Keratinocyte (primary cell): Measurements from ENCODE around the gene SH3GL3. TPM values are rescaled to one million over a fixed set of nuclear protein-coding genes. Genes with fewer than 3 reads are reported as not detected.

Experiments used
- DNase-seq: peaks from one replicate; pipeline ENCODE4 v3.0.0-alpha.2; 2011; ENCODE audit warnings: low read depth, missing footprints, low spot score
- FAIRE-seq: peaks from 2 replicates; lab custom pipeline; 2011; peaks lifted over from hg19 to GRCh38; lab: Jason Lieb, UNC
- H2AFZ ChIP-seq: 2 replicates; pipeline ENCODE4 v1.6.0; 2012; ENCODE audit warnings: low read length, control low read depth, inconsistent platforms; ENCODE audit not compliant: control insufficient read depth
- H3K27ac ChIP-seq: 2 replicates; pipeline ENCODE4 v1.5.1; 2011; ENCODE audit warnings: low read length; ENCODE audit not compliant: control insufficient read depth, insufficient read depth
- H3K27me3 ChIP-seq: 3 replicates; pipeline ENCODE4 v1.6.0; 2011; ENCODE audit warnings: low read length; ENCODE audit not compliant: control insufficient read depth, insufficient read depth; ENCODE audit errors: extremely low read depth
- H3K36me3 ChIP-seq, 2 experiments: 2 replicates in 1 of 2; 3 replicates in 1 of 2; pipeline ENCODE4 v1.5.1; 2011; ENCODE audit warnings: low read length in 2 of 2, mild to moderate bottlenecking in 1 of 2; ENCODE audit not compliant: control insufficient read depth in 2 of 2, insufficient read depth in 2 of 2; ENCODE audit errors: extremely low read depth in 1 of 2
- H3K4me1 ChIP-seq: 3 replicates; pipeline ENCODE4 v1.5.1; 2011; ENCODE audit warnings: low read length; ENCODE audit not compliant: control insufficient read depth, insufficient read depth; ENCODE audit errors: extremely low read depth
- H3K4me2 ChIP-seq: 3 replicates; pipeline ENCODE4 v1.6.0; 2011; ENCODE audit warnings: low read depth, low read length; ENCODE audit not compliant: control insufficient read depth, insufficient read depth; ENCODE audit errors: extremely low read depth
- H3K4me3 ChIP-seq, 3 experiments: fragments of 200-600 bp in 1 of 3; sonication (generic) in 1 of 3; 2 replicates in 2 of 3; 3 replicates in 1 of 3; pipeline ENCODE4 v1.5.1; 2011 to 2016; ENCODE audit warnings: low read length in 3 of 3, mild to moderate bottlenecking in 3 of 3, control low read depth in 2 of 3, inconsistent platforms in 1 of 3, low read depth in 1 of 3, mixed read lengths in 1 of 3, mixed run types in 1 of 3, moderate library complexity in 1 of 3; ENCODE audit not compliant: control insufficient read depth in 2 of 3, insufficient read depth in 2 of 3; ENCODE audit errors: extremely low read depth in 1 of 3
- H3K79me2 ChIP-seq: 2 replicates; pipeline ENCODE4 v1.6.0; 2012; ENCODE audit warnings: low read length; ENCODE audit not compliant: control insufficient read depth, insufficient read depth
- H3K9ac ChIP-seq: 3 replicates; pipeline ENCODE4 v1.6.0; 2011; ENCODE audit warnings: low read length; ENCODE audit not compliant: control insufficient read depth, insufficient read depth; ENCODE audit errors: extremely low read depth
- H3K9me1 ChIP-seq: 3 replicates; pipeline ENCODE4 v1.6.0; 2011; ENCODE audit warnings: low read length; ENCODE audit not compliant: control insufficient read depth, insufficient read depth; ENCODE audit errors: extremely low read depth
- H3K9me3 ChIP-seq: 2 replicates; pipeline ENCODE4 v1.5.1; 2012; ENCODE audit warnings: low read depth, low read length; ENCODE audit not compliant: control insufficient read depth
- H4K20me1 ChIP-seq: 3 replicates; pipeline ENCODE4 v1.6.0; 2011; ENCODE audit warnings: low read length; ENCODE audit not compliant: control insufficient read depth, insufficient read depth; ENCODE audit errors: extremely low read depth
- EZH2 ChIP-seq: IDR thresholded peaks from one replicate; pipeline ENCODE4 v1.6.1; 2012; ENCODE audit warnings: inconsistent platforms, mild to moderate bottlenecking, low read length, moderate library complexity
- dilution Hi-C: fragments of 300-500 bp; cut with MboI; formaldehyde crosslinking; loops from one replicate; pipeline ENCODE4 v1.7.0; 2020; ENCODE audit warnings: low sequenced_read_pairs; ENCODE audit not compliant: extremely low pct_ligation_motif_present
- polyA plus RNA-seq, 5 experiments: library from polyadenylated mRNA; depleted of rRNA in 3 of 5; stranded (reverse) in 3 of 5; stranded (forward) in 1 of 5; unstranded in 1 of 5; fragments of >200 nt; gene quantifications; 1 replicate in 1 of 5; 2 replicates in 3 of 5; 3 replicates in 1 of 5; pipeline versions ENCODE4 v1.2.1 to v1.2.3, GENCODE V29; 2011 to 2012; ENCODE audit warnings: missing spikeins in 2 of 5, low read depth in 1 of 5, low replicate concordance in 1 of 5
- TF ChIP-seq, protein P1 (sequence below), 3 experiments: IDR thresholded peaks in 1 of 3; conservative IDR thresholded peaks in 1 of 3; optimal IDR thresholded peaks in 1 of 3; 2 replicates in 2 of 3; 3 replicates in 1 of 3; pipeline versions ENCODE3 to v1.5.1; 2011; ENCODE audit warnings: low read length in 3 of 3, mild to moderate bottlenecking in 3 of 3, moderate library complexity in 2 of 3, control low read depth in 1 of 3, inconsistent platforms in 1 of 3; ENCODE audit not compliant: insufficient read depth in 2 of 3; ENCODE audit errors: extremely low read depth in 1 of 3

The SH3GL3 gene
- polyA plus RNA-seq, 1 donor (not counting 4 experiments of a cell fraction or from before 2014, with no cell fraction given): 0.20 TPM

DNA sequence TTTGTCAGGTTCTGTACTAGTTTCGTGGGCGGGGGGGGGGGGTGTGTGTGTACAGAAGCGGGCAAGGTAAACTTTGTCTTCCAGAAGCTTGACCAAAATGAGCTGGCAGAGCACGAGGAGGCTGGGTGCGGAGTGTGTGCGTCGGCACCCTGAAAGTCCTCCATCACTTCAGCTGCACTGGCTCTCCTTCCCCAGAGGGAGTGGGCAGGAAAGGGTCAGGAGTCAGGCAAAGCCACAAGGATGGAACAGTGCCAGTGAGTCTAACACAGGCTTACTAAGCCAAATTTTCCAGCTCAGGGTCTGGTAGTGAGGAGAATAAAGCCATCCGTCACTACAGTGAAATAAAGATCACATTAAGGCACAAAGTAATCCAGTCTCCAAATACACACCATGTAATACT, 11.9 kb upstream of the SH3GL3 start:
- DNase-seq (no peak), FAIRE-seq (no peak)
- H3K9me3 ChIP-seq: no peaks in the 10 kb centered on the region
- H2AFZ ChIP-seq: no peak overlapping the region
- no peaks in the 10 kb centered on the region for H3K9me1 ChIP-seq
- H3K9ac ChIP-seq: no peak overlapping the region
- H3K79me2 ChIP-seq: no peaks in the 10 kb centered on the region
- no peaks in the 10 kb centered on the region for H3K36me3 ChIP-seq
- H4K20me1 ChIP-seq: no peaks in the 10 kb centered on the region
- no peak overlapping the region for H3K27ac ChIP-seq
- H3K27me3 ChIP-seq: no peaks in the 10 kb centered on the region
- TF ChIP-seq, protein P1, sequence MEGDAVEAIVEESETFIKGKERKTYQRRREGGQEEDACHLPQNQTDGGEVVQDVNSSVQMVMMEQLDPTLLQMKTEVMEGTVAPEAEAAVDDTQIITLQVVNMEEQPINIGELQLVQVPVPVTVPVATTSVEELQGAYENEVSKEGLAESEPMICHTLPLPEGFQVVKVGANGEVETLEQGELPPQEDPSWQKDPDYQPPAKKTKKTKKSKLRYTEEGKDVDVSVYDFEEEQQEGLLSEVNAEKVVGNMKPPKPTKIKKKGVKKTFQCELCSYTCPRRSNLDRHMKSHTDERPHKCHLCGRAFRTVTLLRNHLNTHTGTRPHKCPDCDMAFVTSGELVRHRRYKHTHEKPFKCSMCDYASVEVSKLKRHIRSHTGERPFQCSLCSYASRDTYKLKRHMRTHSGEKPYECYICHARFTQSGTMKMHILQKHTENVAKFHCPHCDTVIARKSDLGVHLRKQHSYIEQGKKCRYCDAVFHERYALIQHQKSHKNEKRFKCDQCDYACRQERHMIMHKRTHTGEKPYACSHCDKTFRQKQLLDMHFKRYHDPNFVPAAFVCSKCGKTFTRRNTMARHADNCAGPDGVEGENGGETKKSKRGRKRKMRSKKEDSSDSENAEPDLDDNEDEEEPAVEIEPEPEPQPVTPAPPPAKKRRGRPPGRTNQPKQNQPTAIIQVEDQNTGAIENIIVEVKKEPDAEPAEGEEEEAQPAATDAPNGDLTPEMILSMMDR (optimal IDR thresholded peaks at IDR 0.05 in 1 of 3, IDR thresholded peaks at IDR 0.05 in 1 of 3, conservative IDR thresholded peaks at IDR 0.05 in 1 of 3; ENCODE audit: extremely low read depth in 1 of 3, insufficient read depth in 2 of 3, low read length in 3 of 3): no peak
- TF ChIP-seq EZH2: no peak
- no peak overlapping the region for H3K4me3 ChIP-seq
- no peak overlapping the region for H3K4me2 ChIP-seq
- peaks cover 3% of the 10 kb centered on the region for H3K4me1 ChIP-seq
- dilution Hi-C loops: no loop called here

DNA sequence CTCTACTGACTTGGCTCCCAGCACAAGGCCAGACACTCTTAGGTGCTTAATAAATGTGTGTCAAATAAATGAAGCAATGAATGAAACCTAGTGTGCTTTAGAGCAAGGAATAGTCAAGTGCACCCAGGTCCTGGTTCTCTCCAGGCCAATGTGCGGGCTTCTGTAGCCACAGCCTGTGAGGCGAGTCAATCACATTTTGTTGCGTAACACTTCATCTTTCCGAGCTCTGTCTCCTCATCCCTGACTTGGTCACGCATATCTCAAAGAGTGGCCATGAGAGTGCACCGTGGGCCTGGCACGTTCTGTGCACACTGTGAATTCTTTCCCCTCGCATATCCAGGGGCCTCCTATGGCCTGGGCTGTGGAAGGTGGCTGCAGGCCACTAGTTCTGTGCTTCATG, 11.4 kb upstream of the SH3GL3 start:
- no peak for FAIRE-seq
- TF ChIP-seq, protein P1 (optimal IDR thresholded peaks at IDR 0.05 in 1 of 3, IDR thresholded peaks at IDR 0.05 in 1 of 3, conservative IDR thresholded peaks at IDR 0.05 in 1 of 3; ENCODE audit: extremely low read depth in 1 of 3, insufficient read depth in 2 of 3, low read length in 3 of 3): no peak
- TF ChIP-seq EZH2: no peak
- no peak overlapping the region for H3K9ac ChIP-seq
- H3K4me2 ChIP-seq: no peak overlapping the region
- no peaks in the 10 kb centered on the region for H3K36me3 ChIP-seq
- no peak overlapping the region for H2AFZ ChIP-seq
- peaks cover 3% of the 10 kb centered on the region for H3K4me1 ChIP-seq
- H4K20me1 ChIP-seq: no peaks in the 10 kb centered on the region
- H3K9me1 ChIP-seq: no peaks in the 10 kb centered on the region
- H3K27me3 ChIP-seq: no peaks in the 10 kb centered on the region
- no peak overlapping the region for H3K4me3 ChIP-seq
- H3K27ac ChIP-seq: no peak overlapping the region
- no peak for DNase-seq
- H3K9me3 ChIP-seq: no peaks in the 10 kb centered on the region
- no peaks in the 10 kb centered on the region for H3K79me2 ChIP-seq
- dilution Hi-C loops: no loop called here
